ENCODE data around the gene ASB7.

DNA sequence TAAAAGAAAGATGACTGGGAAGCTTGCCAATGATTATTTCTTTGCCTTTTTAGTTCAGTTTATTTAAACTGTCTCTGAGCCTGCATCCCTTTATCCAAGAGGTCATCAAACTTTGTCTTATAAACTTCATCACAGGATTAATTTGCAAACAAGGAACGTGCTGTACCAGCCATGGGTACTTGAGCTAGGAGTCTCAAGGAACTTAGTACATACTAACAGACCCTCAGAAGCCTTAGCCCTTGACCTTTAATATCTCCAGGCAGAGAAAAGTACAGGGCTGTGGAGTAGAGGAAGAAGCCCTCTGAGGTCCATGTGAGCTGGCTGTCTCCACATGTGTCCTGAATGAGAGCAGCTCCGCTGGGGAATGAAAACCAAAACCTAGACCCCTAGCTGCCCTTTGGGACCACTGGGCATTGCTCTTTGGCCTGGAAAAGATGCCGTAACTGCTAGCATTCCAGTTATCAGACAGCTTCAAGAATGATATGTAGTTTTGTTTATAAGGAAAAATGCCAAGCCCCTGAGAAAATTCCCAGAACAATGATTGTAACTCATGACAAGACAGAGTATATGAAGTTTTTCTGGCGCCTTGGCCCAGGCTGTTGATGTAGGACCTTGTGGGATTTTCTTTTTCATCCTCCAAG is 92.1 kb downstream of the ASB7 start:
- no peak for TF ChIP-seq EZH2 (IDR thresholded peaks at IDR 0.05; ENCODE audit: insufficient read depth, poor library complexity, severe bottlenecking)
- TF ChIP-seq EZH2phosphoT487 (IDR thresholded peaks at IDR 0.05; ENCODE audit: insufficient read depth, low read depth): no peak
